K562 (cell line): ENCODE measurements around the gene UTP14A. TPM values are rescaled to one million over a fixed set of nuclear protein-coding genes. Genes with fewer than 3 reads are reported as not detected.

Experiments
- ARID2 ChIP-seq: fragments of 450-650 bp; IDR thresholded peaks from 2 replicates; pipeline ENCODE4 v1.6.1; 2017; ENCODE audit warnings: antibody characterized with exemption, mild to moderate bottlenecking
- CBFA2T2 ChIP-seq: fragments of 450-650 bp; conservative IDR thresholded peaks from 2 replicates; pipeline ENCODE4 v1.6.1; 2017; ENCODE audit warnings: mild to moderate bottlenecking
- CEBPB ChIP-seq: fragments of 450-650 bp; IDR thresholded peaks from 2 replicates; pipeline ENCODE4 v1.6.1; 2016; ENCODE audit warnings: missing genetic modification characterization, missing compliant biosample characterization
- CEBPG ChIP-seq, 3 experiments: fragments of 200-800 bp in 1 of 3; sonication (Bioruptor generic) in 1 of 3; sonication (generic) in 1 of 3; formaldehyde crosslinking in 1 of 3; IDR thresholded peaks in 2 of 3; conservative IDR thresholded peaks in 1 of 3; 2 replicates each; pipeline versions ENCODE4 v1.6.1 to v1.8.0; 2016 to 2022; ENCODE audit warnings: missing compliant biosample characterization in 2 of 3, missing genetic modification characterization in 2 of 3, mild to moderate bottlenecking in 1 of 3, missing genetic modification reagents in 1 of 3
- DACH1 ChIP-seq: fragments of 450-650 bp; IDR thresholded peaks from 2 replicates; pipeline ENCODE4 v1.6.1; 2018; ENCODE audit not compliant: partially characterized antibody
- DEAF1 ChIP-seq: fragments of 450-650 bp; formaldehyde crosslinking; IDR thresholded peaks from 2 replicates; pipeline ENCODE4 v1.4.0; 2020; ENCODE audit warnings: mild to moderate bottlenecking, moderate library complexity
- DNMT1 ChIP-seq: fragments of 450-650 bp; IDR thresholded peaks from 2 replicates; pipeline ENCODE4 v1.6.1; 2016; ENCODE audit warnings: antibody characterized with exemption, mild to moderate bottlenecking
- E2F1 ChIP-seq: sonication (generic); formaldehyde crosslinking; IDR thresholded peaks from 2 replicates; pipeline ENCODE4 v1.8.1; 2023; ENCODE audit warnings: mild to moderate bottlenecking, missing genetic modification reagents, moderate library complexity
- EP400 ChIP-seq: fragments of 450-650 bp; IDR thresholded peaks from 2 replicates; pipeline ENCODE4 v1.6.1; 2017; ENCODE audit warnings: antibody characterized with exemption, mild to moderate bottlenecking, moderate library complexity
- GATAD2B ChIP-seq: fragments of 450-650 bp; IDR thresholded peaks from 2 replicates; pipeline ENCODE4 v1.6.1; 2017; ENCODE audit warnings: mild to moderate bottlenecking, borderline replicate concordance
- HDAC3 ChIP-seq: fragments of 450-650 bp; IDR thresholded peaks from 2 replicates; pipeline ENCODE4 v1.6.1; 2018; ENCODE audit warnings: borderline replicate concordance, mild to moderate bottlenecking, moderate library complexity; ENCODE audit not compliant: partially characterized antibody
- HDAC6 ChIP-seq: IDR thresholded peaks from 2 replicates; pipeline ENCODE4 v1.6.1; 2012; ENCODE audit warnings: low read depth, mild to moderate bottlenecking, control low read depth, inconsistent platforms, low read length, moderate library complexity
- HNRNPK ChIP-seq: fragments of 200-400 bp; formaldehyde crosslinking; IDR thresholded peaks from one replicate; pipeline ENCODE4 v1.6.1; 2018; ENCODE audit warnings: mild to moderate bottlenecking, low read depth, low read length; ENCODE audit not compliant: poor library complexity, severe bottlenecking
- L3MBTL2 ChIP-seq: fragments of 450-650 bp; IDR thresholded peaks from 2 replicates; pipeline ENCODE4 v1.6.1; 2016; ENCODE audit warnings: mild to moderate bottlenecking, moderate library complexity
- MAFF ChIP-seq: IDR thresholded peaks from 2 replicates; pipeline ENCODE4 v1.6.1; 2012; ENCODE audit warnings: low read length, improper control_type of control experiment
- MAFK ChIP-seq: IDR thresholded peaks from 2 replicates; pipeline ENCODE4 v1.6.1; 2011; ENCODE audit warnings: low read length, improper control_type of control experiment
- MCM5 ChIP-seq: fragments of 450-650 bp; IDR thresholded peaks from 2 replicates; pipeline ENCODE4 v1.6.1; 2016; ENCODE audit warnings: low read depth
- RBM25 ChIP-seq: fragments of 200-400 bp; formaldehyde crosslinking; IDR thresholded peaks from 2 replicates; pipeline ENCODE4 v1.6.1; 2018; ENCODE audit warnings: low read length, low read depth, moderate library complexity; ENCODE audit not compliant: severe bottlenecking
- TAF15 ChIP-seq: fragments of 200-400 bp; formaldehyde crosslinking; IDR thresholded peaks from 2 replicates; pipeline ENCODE4 v1.6.1; 2017; ENCODE audit warnings: mild to moderate bottlenecking, low read depth, low read length, moderate library complexity
- ZNF165 ChIP-seq: fragments of 250-450 bp; sonication (Bioruptor Pico); IDR thresholded peaks from 2 replicates; pipeline ENCODE4 v1.4.0; 2020; ENCODE audit warnings: borderline replicate concordance
- ZNF239 ChIP-seq: fragments of 250-450 bp; sonication (Bioruptor Pico); IDR thresholded peaks from 2 replicates; pipeline ENCODE4 v1.4.0; 2020; ENCODE audit warnings: mild to moderate bottlenecking
- ZNF584 ChIP-seq: fragments of 200-800 bp; sonication (Bioruptor generic); IDR thresholded peaks from 2 replicates; pipeline ENCODE4 v1.6.1; 2016; ENCODE audit warnings: low read depth, mild to moderate bottlenecking, missing genetic modification characterization, missing compliant biosample characterization
- ZNF695 ChIP-seq: fragments of 450-650 bp; formaldehyde crosslinking; IDR thresholded peaks from 2 replicates; pipeline ENCODE4 v1.4.0; 2020; ENCODE audit warnings: mild to moderate bottlenecking, moderate library complexity
- polyA plus RNA-seq, 8 experiments: library from polyadenylated mRNA; depleted of rRNA in 4 of 8; stranded (reverse) in 5 of 8; unstranded in 3 of 8; fragments of >200 nt; fragmentation: Nextera tagmentation in 2 of 8; fragmentation: Illumina TruSeq in 1 of 8; extraction: Ambion mirVana in 2 of 8; extraction: Trizol in 1 of 8; gene quantifications; 2 replicates each; pipeline versions ENCODE4 v1.2.1 to v1.2.3, GENCODE V29; 2011 to 2014; ENCODE audit warnings: inconsistent platforms in 1 of 8, missing spikeins in 1 of 8
- total RNA-seq, 7 experiments: library from RNA; depleted of rRNA in 6 of 7; stranded (reverse); fragments of >200 nt in 6 of 7; fragmentation: Illumina TruSeq in 2 of 7; extraction: Trizol in 2 of 7; gene quantifications; 2 replicates each; pipeline versions ENCODE4 v1.2.1 to v1.2.3, GENCODE V29; 2011 to 2021; ENCODE audit warnings: low replicate concordance in 1 of 7
- TF ChIP-seq, protein P1 (sequence below), 2 experiments: IDR thresholded peaks; 2 replicates each; pipeline ENCODE4 v1.6.1; 2011; ENCODE audit warnings: borderline replicate concordance in 1 of 2, control low read depth in 1 of 2, low read depth in 1 of 2, low read length in 1 of 2, mild to moderate bottlenecking in 1 of 2, mixed read lengths in 1 of 2, moderate library complexity in 1 of 2; ENCODE audit not compliant: insufficient read depth in 1 of 2, insufficient read length in 1 of 2, poor library complexity in 1 of 2, severe bottlenecking in 1 of 2; ENCODE audit errors: extremely low read depth in 1 of 2

Gene UTP14A
- total and polyA plus RNA-seq, 9 of the 15 experiments (the other 6 are each of a cell fraction or from before 2014, with no cell fraction given): 30.5 to 91.0 (median 64.1) TPM

DNA sequence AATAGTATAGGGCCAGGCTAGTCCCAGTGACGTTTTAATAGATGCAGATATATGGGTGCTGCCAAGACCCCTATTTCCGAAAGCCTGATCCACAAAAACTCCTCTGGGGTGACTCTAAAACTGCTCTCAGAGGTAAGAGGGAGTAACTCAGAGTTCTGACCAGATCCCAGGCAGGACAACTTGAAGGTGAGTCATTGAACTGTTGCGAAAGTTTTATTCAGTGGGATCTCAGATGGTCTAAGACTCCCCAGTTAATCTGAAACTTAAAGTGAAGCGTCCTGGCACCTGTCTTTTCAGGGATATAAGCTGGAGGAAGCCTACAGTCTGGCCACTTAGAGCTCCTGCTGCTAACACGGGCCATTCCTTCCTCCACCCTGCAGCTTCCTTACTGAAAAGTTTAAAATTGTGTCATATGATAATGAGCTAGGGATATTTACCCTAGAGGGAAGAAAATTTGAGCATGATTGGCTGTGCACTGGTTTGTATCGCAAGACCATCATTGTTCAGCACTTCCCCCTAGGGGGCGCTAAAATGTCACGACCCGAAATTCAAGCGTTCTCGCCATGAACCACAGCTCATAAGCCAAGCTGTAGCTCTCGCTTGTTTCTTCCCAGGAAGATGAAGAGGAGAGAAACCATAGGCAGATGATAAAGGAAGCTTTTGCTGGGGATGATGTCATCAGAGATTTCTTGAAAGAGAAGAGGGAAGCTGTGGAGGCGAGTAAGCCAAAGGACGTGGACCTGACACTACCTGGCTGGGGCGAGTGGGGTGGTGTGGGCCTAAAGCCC, 19.5 kb downstream of the UTP14A start (continued):
- TF ChIP-seq HNRNPK (no peak), MAFK (peak; percentile 12; the same call in 1 of the 2 replicates), CBFA2T2 (no peak), DNMT1 (no peak), ZNF695 (no peak), ZNF239 (CRISPR knock-in tag) (no peak), ZNF584 (CRISPR knock-in tag) (no peak), HDAC6 (no peak), GATAD2B (no peak), DEAF1 (CRISPR knock-in tag) (peak; percentile 52; the same call in 1 of the 2 replicates), ZNF165 (CRISPR knock-in tag) (no peak), L3MBTL2 (no peak), MCM5 (no peak), HDAC3 (no peak), RBM25 (no peak), EP400 (no peak), TAF15 (no peak), DACH1 (no peak), CEBPB (tag) (peak; percentile 74; the same call in 1 of the 2 replicates), E2F1 (CRISPR knock-in tag) (no peak), MAFF (no peak), CEBPG (CRISPR knock-in tag; IDR thresholded peaks at IDR 0.05) (no peak), CEBPG (tag; conservative IDR thresholded peaks at IDR 0.05 in 1 of 2, IDR thresholded peaks at IDR 0.05 in 1 of 2) (peak in 1 of 2 experiments; percentile 75; a peak in 2 of 4 replicates), ARID2 (peak; percentile 61; the same call in 1 of the 2 replicates)
- TF ChIP-seq, protein P1, sequence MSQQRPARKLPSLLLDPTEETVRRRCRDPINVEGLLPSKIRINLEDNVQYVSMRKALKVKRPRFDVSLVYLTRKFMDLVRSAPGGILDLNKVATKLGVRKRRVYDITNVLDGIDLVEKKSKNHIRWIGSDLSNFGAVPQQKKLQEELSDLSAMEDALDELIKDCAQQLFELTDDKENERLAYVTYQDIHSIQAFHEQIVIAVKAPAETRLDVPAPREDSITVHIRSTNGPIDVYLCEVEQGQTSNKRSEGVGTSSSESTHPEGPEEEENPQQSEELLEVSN (IDR thresholded peaks at IDR 0.05; ENCODE audit: borderline replicate concordance in 1 of 2, extremely low read depth in 1 of 2, insufficient read depth in 1 of 2, insufficient read length in 1 of 2, low read depth in 1 of 2, low read length in 1 of 2, poor library complexity in 1 of 2, severe bottlenecking in 1 of 2): no peak
